ENCODE measurements around the gene FAM13A.

The FAM13A gene

GRCh38 chr4:88791274-88791673 is 265.7 kb downstream of the FAM13A start:
- TF ChIP-seq CTCF (IDR thresholded peaks at IDR 0.05; ENCODE audit: low read depth, low read length) = peak; percentile 30
- DNase-seq (ENCODE audit: low read depth, low spot score) = peak; percentile 53
- no peak overlapping the region for H3K4me3 ChIP-seq (ENCODE audit: low read depth, low read length)
- in situ Hi-C loops (cut with HindIII; ENCODE audit: low sequenced_read_pairs) = no loop called here

- no peak overlapping the region for H3K4me3 ChIP-seq (ENCODE audit: low read depth, low read length)
- no peak for DNase-seq (ENCODE audit: low read depth, low spot score)
- in situ Hi-C loops (cut with HindIII; ENCODE audit: low sequenced_read_pairs) = no loop called here
- TF ChIP-seq CTCF (IDR thresholded peaks at IDR 0.05; ENCODE audit: low read depth, low read length) = no peak
These were observed 268.1 kb downstream of the FAM13A start for GRCh38 chr4:88788895-88789294.

GRCh38 chr4:88788424-88788823 is 268.6 kb downstream of the FAM13A start:
- no peak for TF ChIP-seq CTCF (IDR thresholded peaks at IDR 0.05; ENCODE audit: low read depth, low read length)
- in situ Hi-C loops (cut with HindIII; ENCODE audit: low sequenced_read_pairs) = no loop called here
- no peak overlapping the region for H3K4me3 ChIP-seq (ENCODE audit: low read depth, low read length)
- DNase-seq (ENCODE audit: low read depth, low spot score) = no peak

GRCh38 chr4:88786011-88786410 is 271.0 kb downstream of the FAM13A start:
- no peak overlapping the region for H3K4me3 ChIP-seq (ENCODE audit: low read depth, low read length)
- DNase-seq (ENCODE audit: low read depth, low spot score) = no peak
- in situ Hi-C loops (cut with HindIII; ENCODE audit: low sequenced_read_pairs) = no loop called here
- no peak for TF ChIP-seq CTCF (IDR thresholded peaks at IDR 0.05; ENCODE audit: low read depth, low read length)

- no peak overlapping the region for H3K4me3 ChIP-seq (ENCODE audit: low read depth, low read length)
- DNase-seq (ENCODE audit: low read depth, low spot score) = no peak
- in situ Hi-C loops (cut with HindIII; ENCODE audit: low sequenced_read_pairs) = no loop called here
- TF ChIP-seq CTCF (IDR thresholded peaks at IDR 0.05; ENCODE audit: low read depth, low read length) = no peak
These were observed 276.6 kb downstream of the FAM13A start for GRCh38 chr4:88780389-88780788.

- H3K4me3 ChIP-seq (ENCODE audit: low read depth, low read length) = no peak overlapping the region
- peak; percentile 73 for DNase-seq (ENCODE audit: low read depth, low spot score)
- in situ Hi-C loops (cut with HindIII; ENCODE audit: low sequenced_read_pairs) = no loop called here
- no peak for TF ChIP-seq CTCF (IDR thresholded peaks at IDR 0.05; ENCODE audit: low read depth, low read length)
These were observed 277.6 kb downstream of the FAM13A start for GRCh38 chr4:88779431-88779830.

GRCh38 chr4:88775529-88775928 is 281.5 kb downstream of the FAM13A start:
- no peak for DNase-seq (ENCODE audit: low read depth, low spot score)
- no peak for TF ChIP-seq CTCF (IDR thresholded peaks at IDR 0.05; ENCODE audit: low read depth, low read length)
- in situ Hi-C loops (cut with HindIII; ENCODE audit: low sequenced_read_pairs) = no loop called here
- H3K4me3 ChIP-seq (ENCODE audit: low read depth, low read length) = no peak overlapping the region

Measured in astrocyte of the spinal cord (primary cell).